ENCODE data around the gene MICB.
A peak's percentile ranks its signal among the peaks of the same experiment; 100 is the strongest.

Gene MICB

GRCh38 chr6:31471711-31472110 lies 26.2 kb upstream of the MICB start:
- H3K4me3 ChIP-seq (ENCODE audit: low read length) = no peak overlapping the region
- H3F3A ChIP-seq (ENCODE audit: insufficient read depth, low read length) = peaks cover 10% of the 10 kb centered on the region
- no peak overlapping the region for H3K9ac ChIP-seq (ENCODE audit: low read length)
- TF ChIP-seq, protein P1, sequence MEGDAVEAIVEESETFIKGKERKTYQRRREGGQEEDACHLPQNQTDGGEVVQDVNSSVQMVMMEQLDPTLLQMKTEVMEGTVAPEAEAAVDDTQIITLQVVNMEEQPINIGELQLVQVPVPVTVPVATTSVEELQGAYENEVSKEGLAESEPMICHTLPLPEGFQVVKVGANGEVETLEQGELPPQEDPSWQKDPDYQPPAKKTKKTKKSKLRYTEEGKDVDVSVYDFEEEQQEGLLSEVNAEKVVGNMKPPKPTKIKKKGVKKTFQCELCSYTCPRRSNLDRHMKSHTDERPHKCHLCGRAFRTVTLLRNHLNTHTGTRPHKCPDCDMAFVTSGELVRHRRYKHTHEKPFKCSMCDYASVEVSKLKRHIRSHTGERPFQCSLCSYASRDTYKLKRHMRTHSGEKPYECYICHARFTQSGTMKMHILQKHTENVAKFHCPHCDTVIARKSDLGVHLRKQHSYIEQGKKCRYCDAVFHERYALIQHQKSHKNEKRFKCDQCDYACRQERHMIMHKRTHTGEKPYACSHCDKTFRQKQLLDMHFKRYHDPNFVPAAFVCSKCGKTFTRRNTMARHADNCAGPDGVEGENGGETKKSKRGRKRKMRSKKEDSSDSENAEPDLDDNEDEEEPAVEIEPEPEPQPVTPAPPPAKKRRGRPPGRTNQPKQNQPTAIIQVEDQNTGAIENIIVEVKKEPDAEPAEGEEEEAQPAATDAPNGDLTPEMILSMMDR (IDR thresholded peaks at IDR 0.05; ENCODE audit: low read length) = no peak
- no peak for TF ChIP-seq EZH2phosphoT487 (IDR thresholded peaks at IDR 0.05; ENCODE audit: low read length)
- TF ChIP-seq EZH2 (optimal IDR thresholded peaks at IDR 0.05; ENCODE audit: low read depth, low read length) = no peak
- H3K9me2 ChIP-seq (replicated peaks; ENCODE audit: insufficient read depth, low read length) = no peaks in the 10 kb centered on the region
- no peaks in the 10 kb centered on the region for H4K20me1 ChIP-seq (ENCODE audit: insufficient read depth, low read length)
- DNase-seq = no peak
- no peaks in the 10 kb centered on the region for H3K79me2 ChIP-seq (ENCODE audit: low read length)
- peaks cover 22% of the 10 kb centered on the region for H3K4me1 ChIP-seq (ENCODE audit: low read length)
- H3K9me3 ChIP-seq (replicated peaks; ENCODE audit: insufficient read depth, low read length) = no peaks in the 10 kb centered on the region
- no peak overlapping the region for H2AFZ ChIP-seq (ENCODE audit: low read length)
- no peak overlapping the region for H3K4me2 ChIP-seq (ENCODE audit: low read depth, low read length)
- H3K27me3 ChIP-seq (replicated peaks; ENCODE audit: insufficient read depth, low read length) = no peaks in the 10 kb centered on the region
- no peak overlapping the region for H3K27ac ChIP-seq (ENCODE audit: low read length)
- H3K36me3 ChIP-seq (replicated peaks; ENCODE audit: insufficient read depth, low read length) = no peaks in the 10 kb centered on the region

DNA sequence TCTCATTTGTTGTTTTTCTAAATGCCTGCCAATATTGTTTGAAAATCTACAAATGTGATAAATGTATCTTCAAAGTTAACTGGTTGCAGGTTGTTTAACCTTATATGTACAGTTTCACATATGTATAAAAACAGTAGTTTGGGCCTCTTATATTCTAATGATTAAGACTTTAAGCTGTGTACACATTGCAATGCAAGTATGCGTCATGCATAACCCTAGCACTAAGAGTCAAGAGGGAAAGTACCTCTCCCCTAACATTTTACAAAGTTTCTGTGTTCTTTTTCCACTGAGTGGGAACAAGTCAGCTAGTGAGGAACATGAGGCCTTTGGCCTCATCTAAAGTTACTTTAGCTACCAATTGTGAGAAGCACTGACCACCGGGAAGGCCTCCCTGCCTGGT lies 25.7 kb upstream of the MICB start:
- H4K20me1 ChIP-seq (ENCODE audit: insufficient read depth, low read length) = no peaks in the 10 kb centered on the region
- no peaks in the 10 kb centered on the region for H3K36me3 ChIP-seq (replicated peaks; ENCODE audit: insufficient read depth, low read length)
- H3F3A ChIP-seq (ENCODE audit: insufficient read depth, low read length) = peaks cover 10% of the 10 kb centered on the region
- H3K9me3 ChIP-seq (replicated peaks; ENCODE audit: insufficient read depth, low read length) = no peaks in the 10 kb centered on the region
- no peak for TF ChIP-seq EZH2 (optimal IDR thresholded peaks at IDR 0.05; ENCODE audit: low read depth, low read length)
- TF ChIP-seq, protein P1 (IDR thresholded peaks at IDR 0.05; ENCODE audit: low read length) = no peak
- TF ChIP-seq EZH2phosphoT487 (IDR thresholded peaks at IDR 0.05; ENCODE audit: low read length) = no peak
- no peaks in the 10 kb centered on the region for H3K9me2 ChIP-seq (replicated peaks; ENCODE audit: insufficient read depth, low read length)
- H3K4me3 ChIP-seq (ENCODE audit: low read length) = no peak overlapping the region
- DNase-seq = no peak
- peaks cover 22% of the 10 kb centered on the region for H3K4me1 ChIP-seq (ENCODE audit: low read length)
- H3K9ac ChIP-seq (ENCODE audit: low read length) = no peak overlapping the region
- H3K79me2 ChIP-seq (ENCODE audit: low read length) = no peaks in the 10 kb centered on the region
- no peak overlapping the region for H2AFZ ChIP-seq (ENCODE audit: low read length)
- no peaks in the 10 kb centered on the region for H3K27me3 ChIP-seq (replicated peaks; ENCODE audit: insufficient read depth, low read length)
- H3K27ac ChIP-seq (ENCODE audit: low read length) = no peak overlapping the region
- H3K4me2 ChIP-seq (ENCODE audit: low read depth, low read length) = no peak overlapping the region

GRCh38 chr6:31473244-31473643 lies 24.7 kb upstream of the MICB start:
- H2AFZ ChIP-seq (ENCODE audit: low read length) = no peak overlapping the region
- H4K20me1 ChIP-seq (ENCODE audit: insufficient read depth, low read length) = no peaks in the 10 kb centered on the region
- no peak for DNase-seq
- H3K27me3 ChIP-seq (replicated peaks; ENCODE audit: insufficient read depth, low read length) = no peaks in the 10 kb centered on the region
- H3K27ac ChIP-seq (ENCODE audit: low read length) = peak overlapping the region; percentile 37; the same call in 1 of the 2 replicates
- peaks cover 22% of the 10 kb centered on the region for H3K4me1 ChIP-seq (ENCODE audit: low read length)
- H3K9me3 ChIP-seq (replicated peaks; ENCODE audit: insufficient read depth, low read length) = no peaks in the 10 kb centered on the region
- H3K79me2 ChIP-seq (ENCODE audit: low read length) = no peaks in the 10 kb centered on the region
- H3F3A ChIP-seq (ENCODE audit: insufficient read depth, low read length) = peaks cover 10% of the 10 kb centered on the region
- H3K4me3 ChIP-seq (ENCODE audit: low read length) = no peak overlapping the region
- no peaks in the 10 kb centered on the region for H3K36me3 ChIP-seq (replicated peaks; ENCODE audit: insufficient read depth, low read length)
- H3K9me2 ChIP-seq (replicated peaks; ENCODE audit: insufficient read depth, low read length) = no peaks in the 10 kb centered on the region
- peak overlapping the region; percentile 38; the same call in 1 of the 2 replicates for H3K4me2 ChIP-seq (ENCODE audit: low read depth, low read length)
- TF ChIP-seq, protein P1 (IDR thresholded peaks at IDR 0.05; ENCODE audit: low read length) = no peak
- TF ChIP-seq EZH2 (optimal IDR thresholded peaks at IDR 0.05; ENCODE audit: low read depth, low read length) (no peak), EZH2phosphoT487 (IDR thresholded peaks at IDR 0.05; ENCODE audit: low read length) (no peak)
- H3K9ac ChIP-seq (ENCODE audit: low read length) = no peak overlapping the region

All from MM.1S (cell line).